Glomerular visceral epithelial cell (primary cell): Measurements from ENCODE around the gene MLEC.
A peak's percentile ranks its signal among the peaks of the same experiment; 100 is the strongest.

Experiments
- DNase-seq: peaks from one replicate; pipeline ENCODE4 v3.0.0-alpha.2; 2016; ENCODE audit errors: extremely low spot score

Gene MLEC

GRCh38 chr12:120693848-120694247 lies 6.9 kb downstream of the MLEC start:
- DNase-seq: no peak

- no peak for DNase-seq
Measured at GRCh38 chr12:120696626-120697025, 9.7 kb downstream of the MLEC start.

- no peak for DNase-seq
Measured at GRCh38 chr12:120697344-120697743, 10.4 kb downstream of the MLEC start.

GRCh38 chr12:120698665-120699064 lies 11.7 kb downstream of the MLEC start:
- no peak for DNase-seq

- no peak for DNase-seq
Measured at GRCh38 chr12:120699553-120699952, 12.6 kb downstream of the MLEC start.

- no peak for DNase-seq
Measured at GRCh38 chr12:120700886-120701285, 13.9 kb downstream of the MLEC start.

- no peak for DNase-seq
Measured at GRCh38 chr12:120702637-120703036, 15.7 kb downstream of the MLEC start.

- no peak for DNase-seq
Measured at GRCh38 chr12:120703311-120703942, 16.5 kb downstream of the MLEC start.

- DNase-seq: no peak
Measured at GRCh38 chr12:120705618-120706017, 18.7 kb downstream of the MLEC start.

- no peak for DNase-seq
Measured at GRCh38 chr12:120706029-120706428, 19.1 kb downstream of the MLEC start.

- no peak for DNase-seq
Measured at GRCh38 chr12:120708651-120709050, 21.7 kb downstream of the MLEC start.

- peak; percentile 60 for DNase-seq
Measured at GRCh38 chr12:120710031-120710804, 23.3 kb downstream of the MLEC start, which contains the start of gene UNC119B. Gene UNC119B (plus strand): TSS chr12:120710458. CDS start chr12:120710475, 17 bp downstream.

- peak; percentile 21 for DNase-seq
Measured at GRCh38 chr12:120710805-120711296, 23.9 kb downstream of the MLEC start.

GRCh38 chr12:120711411-120711810 lies 24.5 kb downstream of the MLEC start:
- no peak for DNase-seq

GRCh38 chr12:120712610-120713009 lies 25.7 kb downstream of the MLEC start:
- DNase-seq: no peak

GRCh38 chr12:120713861-120714482 lies 27.0 kb downstream of the MLEC start:
- peak; percentile 76 for DNase-seq

- DNase-seq: no peak
Measured at GRCh38 chr12:120718055-120718454, 31.1 kb downstream of the MLEC start.

GRCh38 chr12:120719072-120719471 lies 32.1 kb downstream of the MLEC start:
- peak; percentile 11 for DNase-seq

GRCh38 chr12:120719496-120720233 lies 32.7 kb downstream of the MLEC start:
- no peak for DNase-seq

- no peak for DNase-seq
Measured at GRCh38 chr12:120720234-120720986, 33.5 kb downstream of the MLEC start.
